ENCODE measurements around the gene CELA2A.

DNA sequence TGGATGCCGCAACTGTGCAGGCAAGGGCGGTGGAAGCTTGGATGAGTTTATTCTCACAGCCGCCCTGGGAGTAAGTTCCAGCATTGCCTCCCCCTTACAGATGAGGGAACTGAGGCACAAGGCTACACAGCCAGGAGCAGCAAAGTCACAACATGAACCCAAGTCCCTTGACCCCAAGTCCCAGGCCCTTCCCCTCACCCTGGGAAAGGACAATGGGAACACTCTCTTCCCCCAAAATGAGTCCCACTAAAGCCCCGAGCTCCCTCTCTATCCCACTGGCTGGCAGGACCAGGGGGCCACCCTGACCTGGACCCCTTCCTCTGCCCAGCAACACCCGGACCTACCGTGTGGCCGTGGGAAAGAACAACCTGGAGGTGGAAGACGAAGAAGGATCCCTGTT lies 14.4 kb upstream of the CELA2A start:
- no peak for TF ChIP-seq HEYL (CRISPR knock-in tag; IDR thresholded peaks at IDR 0.05)
- no peak for TF ChIP-seq GATA3 (IDR thresholded peaks at IDR 0.05; ENCODE audit: borderline replicate concordance)
- TF ChIP-seq CHD4 (IDR thresholded peaks at IDR 0.05; ENCODE audit: borderline replicate concordance): no peak
- TF ChIP-seq POLR2A (IDR thresholded peaks at IDR 0.05; ENCODE audit: low read length): no peak
- no peak for TF ChIP-seq RFX5 (IDR thresholded peaks at IDR 0.05)
- TF ChIP-seq, protein P1, sequence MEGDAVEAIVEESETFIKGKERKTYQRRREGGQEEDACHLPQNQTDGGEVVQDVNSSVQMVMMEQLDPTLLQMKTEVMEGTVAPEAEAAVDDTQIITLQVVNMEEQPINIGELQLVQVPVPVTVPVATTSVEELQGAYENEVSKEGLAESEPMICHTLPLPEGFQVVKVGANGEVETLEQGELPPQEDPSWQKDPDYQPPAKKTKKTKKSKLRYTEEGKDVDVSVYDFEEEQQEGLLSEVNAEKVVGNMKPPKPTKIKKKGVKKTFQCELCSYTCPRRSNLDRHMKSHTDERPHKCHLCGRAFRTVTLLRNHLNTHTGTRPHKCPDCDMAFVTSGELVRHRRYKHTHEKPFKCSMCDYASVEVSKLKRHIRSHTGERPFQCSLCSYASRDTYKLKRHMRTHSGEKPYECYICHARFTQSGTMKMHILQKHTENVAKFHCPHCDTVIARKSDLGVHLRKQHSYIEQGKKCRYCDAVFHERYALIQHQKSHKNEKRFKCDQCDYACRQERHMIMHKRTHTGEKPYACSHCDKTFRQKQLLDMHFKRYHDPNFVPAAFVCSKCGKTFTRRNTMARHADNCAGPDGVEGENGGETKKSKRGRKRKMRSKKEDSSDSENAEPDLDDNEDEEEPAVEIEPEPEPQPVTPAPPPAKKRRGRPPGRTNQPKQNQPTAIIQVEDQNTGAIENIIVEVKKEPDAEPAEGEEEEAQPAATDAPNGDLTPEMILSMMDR (IDR thresholded peaks at IDR 0.05): no peak

Data from A549 (cell line).